ENCODE data around the gene NPS. TPM values are rescaled to one million over a fixed set of nuclear protein-coding genes. Genes with fewer than 3 reads are reported as not detected.

Gene NPS
- polyA plus RNA-seq, 4 donors = not detected

GRCh38 chr10:127553417-127553816, 4.3 kb downstream of the NPS start:
- no peak for DNase-seq (ENCODE audit: low read depth in 4 of 4, low spot score in 3 of 4)

- DNase-seq (ENCODE audit: low read depth in 4 of 4, low spot score in 3 of 4) = peak; percentile 29 to 69 (median 52)
These were observed 7.8 kb downstream of the NPS start for GRCh38 chr10:127556916-127557315.

- no peak for DNase-seq (ENCODE audit: low read depth in 4 of 4, low spot score in 3 of 4)
These were observed 12.5 kb downstream of the NPS start for GRCh38 chr10:127561647-127562046.

- no peak for DNase-seq (ENCODE audit: low read depth in 4 of 4, low spot score in 3 of 4)
These were observed 14.8 kb downstream of the NPS start for GRCh38 chr10:127563718-127564553.

- DNase-seq (ENCODE audit: low read depth in 4 of 4, low spot score in 3 of 4) = no peak
These were observed 15.5 kb downstream of the NPS start for GRCh38 chr10:127564644-127565043.

DNA sequence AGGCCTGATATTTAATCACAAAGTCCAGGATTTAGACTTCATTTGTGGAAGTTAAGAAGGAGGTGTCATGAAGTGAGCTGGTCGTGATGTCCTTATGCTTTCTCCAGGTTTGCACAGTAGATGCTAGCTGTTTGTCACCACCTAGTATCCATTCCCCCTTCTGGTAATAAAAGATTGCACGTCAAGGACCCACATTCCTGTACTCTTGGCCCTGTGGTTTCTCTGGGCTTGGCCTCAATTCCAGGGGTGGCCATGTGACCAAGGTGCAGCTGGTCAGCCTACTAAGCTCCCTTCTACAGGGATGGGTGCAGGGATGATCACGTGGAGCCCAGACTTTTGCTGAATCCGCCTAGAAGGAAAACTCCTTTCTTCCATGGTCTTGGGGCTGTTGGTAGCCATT, 16.5 kb downstream of the NPS start:
- no peak for DNase-seq (ENCODE audit: low read depth in 4 of 4, low spot score in 3 of 4)

DNA sequence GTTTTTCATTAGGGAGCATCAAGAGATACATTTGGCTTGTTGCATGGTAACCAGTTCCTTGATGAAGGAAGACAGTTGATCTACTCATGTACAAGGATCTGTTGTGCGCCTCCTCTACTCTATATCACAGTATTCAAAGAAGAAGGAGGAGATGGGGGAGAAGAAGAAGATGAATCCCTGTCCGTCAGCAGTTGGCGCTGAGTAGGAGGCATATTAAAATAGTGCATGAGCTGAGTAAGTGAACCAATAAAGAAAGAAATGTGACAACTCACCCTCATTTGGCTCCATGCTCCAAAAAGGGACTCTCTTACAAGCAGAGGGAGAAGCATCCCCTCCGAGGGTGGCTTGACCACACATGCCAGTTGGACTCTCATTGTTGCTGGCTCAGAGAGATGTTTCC, 20.1 kb downstream of the NPS start:
- no peak for DNase-seq (ENCODE audit: low read depth in 4 of 4, low spot score in 3 of 4)

DNA sequence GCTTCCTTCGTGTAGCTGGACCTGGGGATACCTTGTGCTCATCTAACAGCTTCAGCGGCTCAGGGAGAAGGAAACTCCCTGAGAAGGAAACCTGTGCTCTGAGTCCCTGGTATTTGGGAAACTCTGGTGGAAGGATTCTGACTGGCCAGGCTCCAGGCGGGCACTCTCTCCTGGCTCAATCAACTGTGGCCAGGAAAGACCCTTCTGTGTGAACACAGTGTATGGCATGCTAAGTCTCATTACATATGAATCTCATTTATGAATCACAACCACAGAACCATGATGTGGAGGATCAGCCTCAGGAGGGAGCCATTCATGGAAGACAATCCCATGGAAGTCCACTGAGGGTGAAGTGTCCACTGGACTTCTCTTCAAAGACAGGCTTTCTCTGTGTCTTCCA, 20.9 kb downstream of the NPS start:
- DNase-seq (ENCODE audit: low read depth in 4 of 4, low spot score in 3 of 4) = no peak

DNA sequence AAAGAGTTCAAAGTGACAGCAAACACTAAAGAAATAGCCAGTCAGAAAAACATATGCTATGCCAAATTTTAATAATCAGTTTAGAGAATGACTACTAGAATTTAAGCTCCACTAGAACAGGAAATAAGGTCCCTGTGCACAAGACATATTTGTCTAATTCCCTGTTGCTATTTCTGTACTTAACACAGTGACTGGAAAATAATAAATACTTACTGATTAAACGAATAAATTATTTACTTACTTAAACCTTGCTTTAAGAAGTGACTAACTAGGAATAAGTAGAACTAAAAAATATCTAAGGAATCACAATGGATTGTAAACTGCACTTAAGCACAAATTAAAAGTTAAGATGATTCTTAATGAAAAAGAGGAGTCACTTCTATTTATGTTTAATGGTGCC, 22.3 kb downstream of the NPS start:
- no peak for DNase-seq (ENCODE audit: low read depth in 4 of 4, low spot score in 3 of 4)

DNA sequence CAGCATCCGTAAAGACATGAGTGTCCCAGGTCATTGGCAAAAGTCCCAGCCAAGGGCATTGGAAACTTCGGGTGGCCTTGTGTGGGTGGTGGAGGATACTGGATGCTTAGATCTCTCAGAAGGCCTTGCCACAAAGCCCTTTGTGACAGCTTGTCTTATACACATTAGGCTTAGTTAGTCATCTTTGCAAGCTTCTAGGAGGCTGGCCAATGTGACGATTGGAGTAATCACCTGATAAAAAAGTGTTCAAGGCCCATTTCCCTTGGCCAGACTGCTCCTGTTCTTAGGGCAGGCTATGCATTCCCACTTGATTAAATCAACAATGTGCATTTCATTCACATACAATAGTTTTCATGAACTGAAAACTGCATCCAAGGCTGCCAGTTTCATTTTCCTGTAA, 26.9 kb downstream of the NPS start:
- no peak for DNase-seq (ENCODE audit: low read depth in 4 of 4, low spot score in 3 of 4)

DNA sequence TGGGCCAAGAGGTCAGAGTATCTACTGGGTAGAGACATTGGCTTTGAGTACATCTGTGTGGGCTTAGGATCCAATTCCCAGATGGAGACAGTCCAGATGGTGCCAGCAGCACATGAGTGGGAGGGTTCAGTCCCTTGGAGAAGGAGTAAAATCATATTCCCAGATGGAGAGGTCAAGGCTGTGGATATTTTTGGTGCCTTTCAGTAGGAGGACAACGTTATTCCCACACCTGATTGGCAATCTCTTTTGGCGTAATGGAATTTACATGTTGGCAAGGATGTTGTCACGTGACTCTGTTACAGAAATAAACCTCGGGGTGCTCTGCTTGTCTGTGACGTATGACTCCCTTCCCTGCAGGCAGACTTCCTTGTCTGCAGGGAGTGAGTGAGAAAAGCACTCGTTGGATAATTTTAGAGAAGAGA, 27.6 kb downstream of the NPS start:
- DNase-seq (ENCODE audit: low read depth in 4 of 4, low spot score in 3 of 4) = no peak

- no peak for DNase-seq (ENCODE audit: low read depth in 4 of 4, low spot score in 3 of 4)
These were observed 28.5 kb downstream of the NPS start for GRCh38 chr10:127577376-127578258.

GRCh38 chr10:127578259-127578960, 29.3 kb downstream of the NPS start:
- DNase-seq (ENCODE audit: low read depth in 4 of 4, low spot score in 3 of 4) = no peak

GRCh38 chr10:127578961-127579305, 29.8 kb downstream of the NPS start:
- no peak for DNase-seq (ENCODE audit: low read depth in 4 of 4, low spot score in 3 of 4)

DNA sequence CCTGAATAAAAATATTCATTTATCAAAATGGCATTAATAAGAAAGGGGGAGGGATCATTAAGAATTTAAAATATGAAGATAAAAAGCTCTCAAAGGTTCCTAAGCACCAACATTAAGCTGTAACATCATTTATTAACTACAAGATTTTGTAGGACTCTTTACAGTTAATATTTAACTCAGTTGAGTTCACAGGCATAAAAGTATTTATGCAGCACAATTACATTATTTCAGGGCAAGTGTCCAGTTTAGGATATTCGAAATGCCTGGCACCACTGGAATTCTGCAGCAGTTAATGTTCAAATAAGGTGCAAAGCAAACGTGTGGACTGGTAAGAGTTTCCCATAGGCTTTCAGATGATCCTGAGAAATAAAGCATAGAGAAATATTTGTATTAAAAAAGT, 30.5 kb downstream of the NPS start:
- DNase-seq (ENCODE audit: low read depth in 4 of 4, low spot score in 3 of 4) = no peak

DNA sequence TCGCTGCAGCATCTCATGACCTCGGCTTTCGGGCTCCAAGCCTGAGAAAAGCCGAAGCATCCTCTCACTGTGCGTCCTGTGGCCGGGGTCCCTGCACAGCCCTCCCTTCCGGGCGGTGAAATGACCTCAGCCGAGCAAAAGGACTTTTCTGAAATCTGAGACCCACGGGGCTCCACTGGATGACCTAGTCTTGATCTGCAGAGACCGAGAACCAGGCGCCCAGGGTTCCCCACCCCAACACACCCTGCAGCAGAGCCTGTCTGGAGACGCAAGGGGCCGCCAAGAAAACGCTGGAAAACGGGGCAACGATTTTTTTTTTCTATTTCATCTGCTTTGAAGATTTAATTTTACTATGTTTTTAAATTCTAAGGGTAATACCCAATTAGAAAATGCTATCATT, 31.7 kb downstream of the NPS start:
- no peak for DNase-seq (ENCODE audit: low read depth in 4 of 4, low spot score in 3 of 4)

- no peak for DNase-seq (ENCODE audit: low read depth in 4 of 4, low spot score in 3 of 4)
These were observed 36.5 kb downstream of the NPS start for GRCh38 chr10:127585519-127586023.

DNA sequence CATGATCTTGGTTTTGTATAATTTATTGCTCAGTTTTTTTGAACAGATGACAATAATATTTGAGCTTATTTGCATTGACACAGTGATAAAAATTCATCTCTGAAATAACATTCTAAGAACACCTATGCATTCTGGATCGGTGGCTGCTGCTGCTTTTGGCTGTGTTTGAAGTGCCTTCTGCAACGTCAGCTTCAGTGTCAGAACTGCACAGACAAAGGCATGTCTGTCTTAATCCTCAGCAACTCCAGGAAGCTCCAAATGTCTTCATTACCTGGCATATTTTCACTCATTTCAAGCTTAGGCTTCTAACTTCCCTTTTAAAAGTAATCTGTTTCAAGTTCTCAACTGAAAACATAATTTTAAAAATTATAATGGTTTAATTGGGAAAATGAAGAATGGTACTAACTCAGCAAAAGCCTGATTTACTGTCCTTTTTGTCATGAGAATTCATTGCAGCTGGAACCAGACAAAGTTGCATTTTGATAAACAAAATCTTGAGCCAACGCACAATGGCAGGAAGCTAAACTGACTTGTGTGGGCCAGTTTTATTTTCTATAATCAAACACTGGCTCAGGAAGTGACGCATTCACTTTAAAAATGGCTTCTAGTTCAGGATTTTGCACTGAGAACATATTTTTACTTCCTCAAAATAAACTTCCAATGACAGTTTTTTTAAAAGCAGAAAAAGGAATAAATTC, 38.7 kb downstream of the NPS start:
- DNase-seq (ENCODE audit: low read depth in 4 of 4, low spot score in 3 of 4) = no peak

GRCh38 chr10:127592586-127592985, 43.5 kb downstream of the NPS start:
- DNase-seq (ENCODE audit: low read depth in 4 of 4, low spot score in 3 of 4) = no peak

DNA sequence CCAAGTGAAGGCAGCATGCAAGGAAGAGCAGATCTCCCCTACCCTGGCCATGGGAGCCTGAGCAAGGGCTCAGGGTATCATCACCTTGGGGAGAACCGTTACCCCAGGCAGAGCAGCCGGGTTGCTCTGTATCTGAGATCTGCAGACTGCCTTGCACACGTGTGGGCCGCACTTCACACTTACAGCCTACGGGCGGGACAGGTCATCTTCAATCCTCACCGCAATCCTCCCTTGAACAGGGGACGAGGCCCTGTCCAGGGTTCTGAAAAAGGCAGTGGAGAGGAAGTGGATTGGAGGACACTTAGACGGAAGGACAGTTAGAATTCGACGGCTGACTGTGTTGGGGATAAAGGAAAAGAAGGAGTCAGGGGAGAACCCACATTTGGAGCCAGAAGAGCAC, 51.4 kb downstream of the NPS start:
- peak in 2 of 4 donors; percentile 5 to 32 for DNase-seq (ENCODE audit: low read depth in 4 of 4, low spot score in 3 of 4)
